T-helper 2 cell (primary cell): ENCODE data around the gene KIF20B.

Experiments used
- DNase-seq, 5 experiments: peaks; one replicate each; pipeline versions ENCODE4 v3.0.0 to v3.0.0-alpha.2; 2012 to 2022
- total RNA-seq, 2 donors: gene quantifications; one replicate each; lab custom pipeline; 2026; lab: John Stamatoyannopoulos, UW

The KIF20B gene, protein sequence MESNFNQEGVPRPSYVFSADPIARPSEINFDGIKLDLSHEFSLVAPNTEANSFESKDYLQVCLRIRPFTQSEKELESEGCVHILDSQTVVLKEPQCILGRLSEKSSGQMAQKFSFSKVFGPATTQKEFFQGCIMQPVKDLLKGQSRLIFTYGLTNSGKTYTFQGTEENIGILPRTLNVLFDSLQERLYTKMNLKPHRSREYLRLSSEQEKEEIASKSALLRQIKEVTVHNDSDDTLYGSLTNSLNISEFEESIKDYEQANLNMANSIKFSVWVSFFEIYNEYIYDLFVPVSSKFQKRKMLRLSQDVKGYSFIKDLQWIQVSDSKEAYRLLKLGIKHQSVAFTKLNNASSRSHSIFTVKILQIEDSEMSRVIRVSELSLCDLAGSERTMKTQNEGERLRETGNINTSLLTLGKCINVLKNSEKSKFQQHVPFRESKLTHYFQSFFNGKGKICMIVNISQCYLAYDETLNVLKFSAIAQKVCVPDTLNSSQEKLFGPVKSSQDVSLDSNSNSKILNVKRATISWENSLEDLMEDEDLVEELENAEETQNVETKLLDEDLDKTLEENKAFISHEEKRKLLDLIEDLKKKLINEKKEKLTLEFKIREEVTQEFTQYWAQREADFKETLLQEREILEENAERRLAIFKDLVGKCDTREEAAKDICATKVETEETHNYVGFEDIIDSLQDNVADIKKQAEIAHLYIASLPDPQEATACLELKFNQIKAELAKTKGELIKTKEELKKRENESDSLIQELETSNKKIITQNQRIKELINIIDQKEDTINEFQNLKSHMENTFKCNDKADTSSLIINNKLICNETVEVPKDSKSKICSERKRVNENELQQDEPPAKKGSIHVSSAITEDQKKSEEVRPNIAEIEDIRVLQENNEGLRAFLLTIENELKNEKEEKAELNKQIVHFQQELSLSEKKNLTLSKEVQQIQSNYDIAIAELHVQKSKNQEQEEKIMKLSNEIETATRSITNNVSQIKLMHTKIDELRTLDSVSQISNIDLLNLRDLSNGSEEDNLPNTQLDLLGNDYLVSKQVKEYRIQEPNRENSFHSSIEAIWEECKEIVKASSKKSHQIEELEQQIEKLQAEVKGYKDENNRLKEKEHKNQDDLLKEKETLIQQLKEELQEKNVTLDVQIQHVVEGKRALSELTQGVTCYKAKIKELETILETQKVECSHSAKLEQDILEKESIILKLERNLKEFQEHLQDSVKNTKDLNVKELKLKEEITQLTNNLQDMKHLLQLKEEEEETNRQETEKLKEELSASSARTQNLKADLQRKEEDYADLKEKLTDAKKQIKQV (N-terminal part only)
- total RNA-seq = 61.6 to 77.6 reads per million in 2 donors

DNA sequence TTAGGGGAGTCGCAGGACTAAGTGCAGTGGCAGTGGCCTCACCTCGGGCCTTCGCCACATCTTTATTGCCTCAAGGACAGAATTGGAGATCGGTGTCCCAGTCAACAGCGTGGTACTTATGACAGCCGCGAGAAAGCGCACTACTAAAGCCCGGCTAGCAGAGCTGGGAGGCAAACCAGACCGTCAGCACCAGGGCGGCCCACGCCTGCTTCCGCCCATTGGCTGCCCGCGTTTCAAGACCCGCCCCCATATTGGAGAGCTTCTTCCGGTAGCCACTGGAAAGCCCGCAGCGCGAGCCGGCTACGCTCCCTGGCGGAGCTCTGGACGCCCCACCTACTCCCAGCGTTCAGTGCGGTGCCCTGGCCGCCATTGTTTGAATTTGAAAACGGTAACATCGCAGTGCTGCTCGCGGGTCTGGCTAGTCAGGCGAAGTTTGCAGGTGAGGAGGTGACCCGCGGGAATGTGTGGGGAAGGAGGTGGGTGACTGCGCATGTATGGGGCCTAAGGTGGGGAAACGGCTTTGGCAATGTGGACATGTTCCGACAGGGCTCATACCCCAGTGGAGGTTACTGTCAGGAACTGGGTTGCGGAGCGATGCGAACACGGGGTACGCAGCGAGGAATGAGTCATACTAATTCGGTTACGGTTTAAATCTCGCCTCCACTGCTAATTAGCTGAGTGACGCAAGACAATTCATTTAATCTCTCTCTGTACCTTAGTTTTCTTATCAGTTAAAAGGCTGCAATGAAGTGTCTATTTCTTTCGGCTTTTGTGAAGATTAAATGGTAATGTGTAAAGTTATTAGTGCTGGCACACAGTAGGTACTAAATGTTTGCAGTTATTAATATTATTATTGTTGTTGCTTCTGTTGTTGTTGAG is at the start of gene KIF20B:
TSS of gene KIF20B (plus strand) at position 349 of the 879 bp plus-strand sequence. CDS start 3,705 bp downstream, outside the sequence.
- DNase-seq = peak; percentile 86 to 99 (median 93)

DNA sequence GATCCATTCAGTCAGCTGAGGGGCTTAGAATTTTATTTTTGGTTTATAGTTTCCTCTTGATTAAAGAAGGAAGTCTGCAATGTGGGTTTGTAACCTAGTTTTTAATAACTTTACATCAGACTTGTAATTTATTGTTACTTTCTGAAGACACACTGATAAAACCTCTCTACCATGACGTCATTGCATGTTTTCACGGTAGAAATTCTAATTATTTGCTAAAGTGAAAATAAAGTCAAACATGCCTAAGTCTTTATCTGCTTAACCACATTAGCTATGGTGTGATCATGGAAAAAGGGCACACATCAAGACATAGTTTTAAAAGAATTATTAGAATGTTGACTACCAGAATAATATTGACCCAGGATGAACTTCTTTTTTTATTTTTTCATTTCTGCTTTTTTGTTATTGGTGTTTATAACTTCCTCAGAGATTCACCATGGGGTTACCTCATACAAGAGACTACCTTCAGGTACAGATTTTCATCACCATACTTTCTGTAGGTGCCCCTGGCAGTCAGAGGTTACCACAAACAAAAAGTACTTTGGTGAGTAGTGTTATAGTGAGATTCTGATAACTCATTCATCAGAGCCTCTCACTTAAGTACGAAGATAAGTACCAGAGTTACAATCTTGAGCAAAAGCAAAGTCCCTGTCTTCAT is 49.3 kb upstream of the KIF20B start:
- no peak for DNase-seq

DNA sequence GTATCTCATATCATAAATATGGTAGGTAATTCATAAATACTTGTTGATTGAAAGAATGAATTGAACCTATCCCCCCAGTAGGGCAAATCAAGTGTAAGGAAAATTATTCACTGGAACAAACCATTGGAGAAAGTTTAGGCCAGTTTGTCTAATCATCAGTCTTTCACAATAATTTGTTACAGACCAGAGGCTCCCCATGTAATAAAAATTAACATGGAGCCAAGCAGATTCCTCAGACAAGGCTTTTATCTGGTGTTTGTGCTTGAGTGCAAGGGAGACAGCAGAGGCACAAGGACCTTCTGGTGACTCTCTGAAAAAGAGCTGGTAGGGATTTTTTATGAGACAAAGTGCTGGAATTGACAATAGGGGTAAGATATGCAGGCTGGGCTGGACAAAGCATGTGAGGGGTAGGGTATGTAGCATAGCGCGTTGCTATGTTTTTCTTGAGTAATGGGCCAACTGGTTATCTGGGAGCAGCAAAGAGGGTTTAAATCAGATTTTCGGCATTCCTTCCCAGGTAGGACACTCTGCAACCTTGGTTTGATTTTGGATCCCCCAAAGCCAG is 48.5 kb upstream of the KIF20B start:
- DNase-seq = no peak

DNA sequence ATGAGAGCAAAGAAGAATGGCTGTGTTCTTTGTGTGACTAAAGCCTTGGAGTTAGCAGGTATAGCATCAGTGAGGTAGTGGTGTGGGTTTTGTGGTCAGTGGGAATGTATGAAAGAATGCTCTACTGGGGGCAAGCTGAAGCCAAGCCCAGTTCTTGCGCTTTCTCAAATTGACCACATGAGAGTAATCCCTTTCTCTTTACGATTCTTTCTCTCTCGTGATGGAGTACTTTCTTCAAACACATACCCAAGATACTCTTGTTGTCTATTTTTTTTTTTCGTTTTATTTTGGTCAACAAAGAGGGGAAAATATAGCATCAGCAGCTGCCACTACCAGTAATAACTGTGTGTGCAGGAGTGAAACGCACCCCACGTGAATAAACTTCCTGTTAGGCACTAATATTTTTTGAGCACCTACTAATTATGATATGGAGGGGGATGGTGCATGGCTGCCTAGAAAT is 48.0 kb upstream of the KIF20B start:
- no peak for DNase-seq

DNA sequence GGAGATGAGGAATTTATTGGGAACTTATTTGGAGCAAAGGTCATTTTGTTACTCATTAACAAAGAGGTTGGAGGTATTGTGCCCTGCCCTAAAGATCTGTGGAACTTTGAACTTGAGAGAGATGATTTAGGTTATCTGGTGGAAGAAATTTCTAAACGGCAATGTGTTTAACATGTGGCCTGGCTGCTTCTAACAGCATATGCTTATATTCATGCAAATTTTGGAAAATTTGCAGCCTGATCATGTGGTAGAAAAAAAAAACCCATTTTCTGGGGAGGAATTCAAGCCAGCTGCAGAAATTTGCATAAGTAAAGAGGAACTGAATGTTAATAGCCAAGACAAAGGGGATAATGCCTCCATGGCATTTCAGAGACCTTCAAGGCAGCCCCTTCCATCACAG is 45.7 kb upstream of the KIF20B start:
- no peak for DNase-seq

DNA sequence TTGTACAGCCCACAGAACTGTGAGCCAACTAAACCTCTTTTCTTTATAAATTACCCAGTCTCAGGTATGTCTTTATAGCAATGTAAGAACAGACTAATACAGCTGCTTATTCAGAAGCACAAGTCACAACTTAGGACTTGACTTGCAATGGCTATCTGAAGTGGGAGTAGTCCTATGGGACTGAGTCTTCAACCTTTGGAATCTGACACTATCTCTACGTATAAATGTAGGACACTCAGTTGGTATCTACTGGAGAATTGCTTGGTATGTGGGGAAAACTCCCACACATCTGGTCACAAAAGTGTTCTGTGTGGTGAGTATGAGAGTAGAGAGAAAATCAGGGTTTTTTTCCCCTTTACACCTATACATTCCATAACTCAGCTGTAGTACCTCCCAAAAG is 44.1 kb upstream of the KIF20B start:
- DNase-seq = no peak

DNA sequence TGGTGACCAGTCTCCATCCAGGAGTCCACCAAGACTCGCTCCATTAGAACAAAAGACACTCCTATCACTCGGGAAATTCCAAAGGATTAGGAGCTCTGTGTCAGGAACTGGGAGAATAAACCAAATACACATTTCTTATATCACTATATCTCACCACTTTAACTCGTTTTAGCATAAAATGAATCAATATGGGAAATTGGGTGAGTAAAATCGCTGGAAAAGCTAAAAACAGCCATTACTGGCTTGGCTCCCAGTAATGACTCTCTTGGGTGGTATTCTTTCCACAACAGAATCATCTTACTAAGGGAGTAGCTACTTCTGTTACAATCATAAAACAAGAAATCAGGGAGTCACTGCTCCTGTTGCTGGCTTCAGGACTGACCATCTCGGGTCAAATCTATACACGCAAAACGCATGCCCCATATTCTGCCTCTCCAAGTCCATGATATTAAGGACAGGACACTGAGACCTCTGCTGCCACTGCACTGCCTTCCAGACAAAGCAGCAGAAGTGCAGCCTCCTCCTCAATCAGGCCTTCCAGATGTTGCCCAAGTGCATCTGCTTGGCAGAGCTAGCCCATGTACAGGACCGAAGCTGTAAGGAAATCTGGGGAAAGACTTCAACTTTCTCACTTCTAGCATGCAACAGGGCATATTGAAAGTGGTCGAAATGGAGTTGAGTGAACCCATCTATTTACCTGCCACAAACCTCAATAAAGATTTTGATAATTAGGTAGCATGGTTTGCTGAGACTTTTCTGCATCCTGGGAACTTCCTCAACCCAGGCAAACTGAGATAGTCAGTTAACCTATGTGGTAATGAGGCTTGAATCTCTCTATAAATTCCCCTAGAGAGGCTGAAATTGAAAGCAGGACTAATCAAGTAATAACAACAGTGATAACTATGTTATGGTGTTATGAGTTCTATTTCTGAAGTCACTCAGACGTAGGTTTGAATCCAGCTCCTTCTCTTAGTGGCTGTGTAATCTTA is 42.0 kb upstream of the KIF20B start:
- no peak for DNase-seq

DNA sequence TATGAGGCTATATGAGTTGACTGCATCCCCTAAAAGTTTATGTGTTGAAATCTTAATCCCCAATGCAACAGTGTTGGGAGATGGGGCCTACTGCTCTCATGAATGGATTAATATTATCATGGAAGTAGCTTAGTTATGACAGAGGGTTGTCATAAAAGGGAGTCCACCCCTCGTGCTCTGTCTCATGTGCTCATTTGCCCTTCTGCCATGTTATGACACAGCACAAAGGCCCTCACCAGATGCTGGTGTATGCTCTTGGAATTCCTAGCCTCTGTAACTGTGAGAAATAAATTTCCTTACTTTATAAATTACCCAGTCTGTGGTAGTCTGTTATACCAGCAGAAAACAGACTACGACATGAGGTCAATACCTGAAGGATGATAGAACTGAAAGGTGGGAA is 38.8 kb upstream of the KIF20B start:
- DNase-seq = no peak

DNA sequence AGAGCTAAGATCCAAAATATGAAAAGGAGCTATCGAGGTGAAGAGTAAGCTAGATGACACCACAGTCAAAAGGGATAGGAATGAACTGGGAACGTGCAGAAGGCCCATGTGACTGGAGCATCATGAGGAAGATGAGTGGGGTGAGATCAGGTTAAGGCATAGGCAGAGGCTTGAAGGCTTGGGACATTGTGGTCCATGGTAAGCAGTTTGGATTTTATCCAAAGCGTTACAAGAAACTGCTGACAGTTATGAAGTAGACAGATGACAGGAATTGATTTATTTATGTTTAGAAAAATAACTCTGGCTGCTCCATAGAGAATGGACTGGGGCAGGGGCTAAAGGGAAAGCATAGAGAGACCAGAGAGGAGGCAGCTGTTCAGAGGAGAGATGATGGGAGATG is 38.2 kb upstream of the KIF20B start:
- DNase-seq = no peak

DNA sequence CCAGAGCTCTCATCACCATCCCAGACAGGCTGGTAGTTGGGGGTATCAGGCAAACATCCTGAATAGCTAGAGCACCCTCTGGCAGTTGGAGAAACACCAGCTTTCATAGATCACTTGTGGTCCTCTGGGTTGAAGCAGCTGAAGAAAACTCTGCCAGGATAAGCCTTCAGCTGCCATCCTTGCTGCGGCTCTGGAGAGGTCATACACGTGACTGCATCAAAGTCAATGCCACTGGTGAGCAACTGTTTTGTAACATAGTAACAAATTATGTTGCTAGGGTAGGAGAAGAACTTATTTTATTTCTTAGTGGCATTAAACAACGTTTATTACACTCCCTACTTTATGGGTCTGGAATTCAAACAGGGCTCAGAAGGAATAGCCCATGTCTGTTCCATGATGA is 37.2 kb upstream of the KIF20B start:
- DNase-seq = no peak

DNA sequence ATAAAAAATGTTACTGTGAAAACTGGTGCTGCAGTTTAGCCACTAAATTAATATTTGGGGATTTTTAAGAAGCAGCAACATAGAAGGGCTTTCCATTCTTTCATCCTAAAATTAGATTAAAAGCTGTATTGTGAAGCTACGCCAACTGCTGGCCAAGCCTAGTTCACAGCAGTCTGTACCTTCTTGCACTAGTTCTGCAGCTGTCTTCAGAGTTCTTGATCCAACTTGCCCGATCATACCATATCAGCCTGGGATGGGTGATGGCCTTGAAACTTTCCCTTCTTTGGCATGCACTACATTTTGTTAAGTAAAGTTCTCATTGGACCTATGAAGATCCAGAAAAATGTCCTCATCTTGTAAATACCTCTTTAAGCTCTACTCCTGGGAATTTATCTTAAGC is 36.1 kb upstream of the KIF20B start:
- no peak for DNase-seq

DNA sequence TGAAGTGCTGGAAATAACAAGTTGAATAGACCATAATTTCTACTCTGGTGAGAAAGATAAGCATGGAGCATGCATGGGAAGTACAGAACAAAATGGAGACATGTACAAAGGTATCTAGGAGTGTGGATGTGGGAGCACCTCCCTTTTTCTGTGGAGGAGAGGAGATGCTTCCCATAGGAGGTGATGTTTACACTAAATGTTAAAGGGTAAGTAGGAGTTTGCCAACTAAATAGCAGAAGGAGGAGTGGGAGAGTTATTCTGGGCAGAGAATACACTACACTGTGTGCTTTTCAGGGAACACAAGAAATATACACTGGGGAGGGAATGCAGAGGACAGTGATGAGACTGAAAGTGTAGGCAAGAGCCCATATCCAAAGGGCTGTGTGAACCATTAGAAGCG is 35.3 kb upstream of the KIF20B start:
- DNase-seq = no peak

DNA sequence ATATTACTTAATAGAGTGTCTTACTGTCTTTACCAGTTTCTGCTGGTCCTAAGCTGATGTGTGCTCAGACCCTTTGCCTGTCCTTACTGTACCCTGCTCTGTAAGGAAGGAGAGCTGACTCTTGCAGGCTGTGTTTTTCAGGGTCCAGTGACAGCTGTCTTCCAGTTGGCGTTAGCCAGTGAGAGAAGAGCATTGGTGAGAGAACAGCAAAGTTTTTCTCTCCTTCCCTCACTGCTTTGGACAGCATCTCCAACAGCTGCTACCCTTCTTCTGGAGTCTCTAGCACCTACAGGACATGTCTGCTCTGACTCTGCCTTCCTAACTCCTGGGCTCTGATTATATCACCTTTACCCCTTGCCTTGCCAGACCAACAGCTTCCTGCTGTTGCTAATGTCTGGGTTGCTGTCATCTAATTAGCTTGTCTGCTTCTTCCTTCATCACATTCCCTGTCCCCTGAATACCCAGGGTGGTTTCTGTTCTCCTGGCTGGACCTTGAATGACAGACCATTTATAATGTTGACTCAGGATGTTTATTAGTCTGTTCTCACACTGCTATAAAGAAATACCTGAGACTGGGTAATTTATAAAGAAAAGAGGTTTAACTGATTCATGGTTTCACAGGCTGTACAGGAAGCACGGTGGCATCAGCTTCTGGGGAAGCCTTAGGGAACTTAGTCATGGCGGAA is 32.9 kb upstream of the KIF20B start:
- no peak for DNase-seq

DNA sequence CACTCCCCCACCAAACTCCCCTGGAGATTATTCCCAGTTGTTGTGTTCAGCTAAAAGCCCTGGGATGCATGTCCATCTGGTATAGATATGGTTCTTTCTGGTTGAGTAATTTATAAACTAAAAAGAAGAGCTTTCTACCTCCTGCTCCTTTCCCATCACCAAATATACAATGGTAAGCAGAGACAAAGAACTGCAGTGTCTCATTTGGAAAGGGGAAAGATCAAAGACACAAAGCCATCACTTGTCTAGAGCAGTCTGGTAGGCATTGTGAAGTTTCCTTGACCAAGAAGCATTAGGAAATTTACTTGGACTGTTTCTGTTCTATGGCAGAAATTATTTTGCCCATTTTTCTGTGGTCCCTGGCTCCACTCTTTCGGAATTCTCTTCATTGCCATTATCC is 31.4 kb upstream of the KIF20B start:
- no peak for DNase-seq

DNA sequence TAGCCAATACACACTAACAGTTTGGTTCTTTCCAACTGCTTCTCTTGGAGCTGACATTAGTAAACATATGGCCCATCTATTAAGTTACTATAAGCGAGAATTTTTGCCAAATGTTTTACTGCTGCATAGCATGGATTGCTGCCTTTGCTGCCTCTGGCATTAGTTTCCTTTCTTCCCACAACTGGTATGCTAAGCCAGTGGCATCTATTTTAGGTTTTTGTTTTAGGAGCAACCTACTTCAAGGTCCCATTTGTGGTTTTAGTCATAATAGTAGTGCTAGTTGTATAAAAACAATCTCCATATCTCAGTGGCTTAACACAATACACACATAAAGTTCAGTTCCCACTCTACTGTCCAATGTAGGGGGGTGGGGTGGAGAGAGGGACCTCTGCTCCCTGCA is 30.5 kb upstream of the KIF20B start:
- no peak for DNase-seq

DNA sequence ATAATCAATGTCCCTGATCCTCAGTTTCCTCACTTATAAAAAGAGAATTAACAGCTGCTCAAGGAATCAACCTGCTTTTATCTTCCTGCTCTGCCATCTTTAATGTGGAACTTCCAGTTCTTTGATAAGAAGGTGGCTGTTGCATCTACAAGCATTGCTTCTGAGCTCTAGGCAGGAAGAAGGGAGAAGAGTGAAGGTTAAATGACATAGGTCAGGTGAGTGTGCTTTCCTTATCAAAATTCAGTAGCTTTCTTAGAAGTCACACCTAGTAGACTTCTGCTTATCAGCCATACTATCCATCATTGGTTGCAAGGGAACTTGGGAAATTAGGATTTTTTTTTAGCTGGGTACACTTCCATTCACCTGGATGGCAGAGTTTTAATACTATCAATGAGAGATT is 24.0 kb upstream of the KIF20B start:
- no peak for DNase-seq

DNA sequence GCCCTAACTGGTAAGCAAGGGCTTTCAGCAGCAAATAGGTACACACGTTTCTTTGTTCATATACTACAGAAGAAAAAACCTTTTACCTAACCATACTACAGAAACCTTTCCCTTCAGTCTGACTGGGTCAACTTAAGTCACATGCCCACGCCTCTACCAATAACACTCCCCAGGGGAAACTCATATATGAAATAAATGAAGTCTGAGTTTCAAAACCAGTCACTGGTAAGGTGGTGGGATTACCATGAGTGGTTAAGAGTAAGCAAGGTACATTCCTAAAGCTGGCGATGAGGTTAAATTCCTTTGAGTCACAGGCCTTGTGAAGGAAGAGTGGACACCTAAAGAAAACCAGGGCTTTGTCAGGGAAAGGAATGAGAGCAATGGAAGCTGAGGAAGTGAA is 21.4 kb upstream of the KIF20B start:
- DNase-seq = peak in 1 of 5 experiments; percentile 5

DNA sequence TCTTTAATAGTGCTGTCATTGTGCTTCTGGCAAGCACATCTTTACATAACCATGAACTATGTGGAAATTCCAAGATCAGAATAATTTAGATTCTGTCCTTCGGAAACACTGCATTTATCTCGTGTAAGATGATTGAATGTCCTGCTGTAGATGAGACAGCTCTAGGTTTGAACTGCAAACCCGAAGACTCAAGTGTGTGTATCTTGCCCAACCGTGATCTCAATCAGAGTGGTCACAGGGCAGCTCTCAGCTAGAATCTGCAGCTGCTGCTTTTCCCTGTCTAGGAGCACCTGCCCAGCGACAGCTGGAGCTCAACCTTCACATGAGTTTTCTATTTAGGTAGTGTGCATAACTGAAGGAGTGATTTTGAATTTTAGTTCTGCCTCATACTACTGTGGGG is 17.5 kb upstream of the KIF20B start:
- DNase-seq = no peak

DNA sequence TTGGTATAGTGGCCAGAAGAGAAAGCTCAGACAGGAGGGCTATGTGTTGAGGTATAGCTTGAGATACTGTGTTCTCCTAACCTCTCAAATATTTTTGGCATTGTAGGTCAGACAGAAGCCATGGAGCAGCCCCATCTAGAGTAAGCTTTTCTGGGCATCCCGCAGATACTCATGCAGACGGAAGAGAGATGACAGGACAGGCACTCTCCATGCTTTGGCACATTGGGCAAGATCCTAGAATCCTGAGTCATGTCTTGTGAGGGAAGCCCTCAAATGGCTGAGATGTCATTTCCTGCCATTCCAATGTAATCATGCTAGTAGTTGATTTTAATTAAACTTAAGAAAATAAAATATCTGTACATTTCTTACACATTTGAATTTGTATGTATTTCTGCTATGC is 16.8 kb upstream of the KIF20B start:
- DNase-seq = no peak
